Glutamatergic neuron (in vitro differentiated cells): ENCODE data around the gene CENPB. TPM values are rescaled to one million over a fixed set of nuclear protein-coding genes. Genes with fewer than 3 reads are reported as not detected.

Source experiments
- DNase-seq: peaks from one replicate; pipeline ENCODE4 v3.0.0; 2022
- H3K27ac Mint-ChIP-seq: one replicate; pipeline ENCODE4 v1.8.0; 2020; ENCODE audit warnings: mild to moderate bottlenecking, mixed read lengths, inconsistent platforms; ENCODE audit not compliant: unreplicated experiment
- H3K27me3 Mint-ChIP-seq: one replicate; pipeline ENCODE4 v1.8.0; 2020; ENCODE audit warnings: mild to moderate bottlenecking, moderate library complexity, mixed read lengths, inconsistent platforms; ENCODE audit not compliant: unreplicated experiment
- H3K36me3 Mint-ChIP-seq: one replicate; pipeline ENCODE4 v1.8.0; 2020; ENCODE audit warnings: mild to moderate bottlenecking, mixed read lengths, inconsistent platforms; ENCODE audit not compliant: unreplicated experiment
- H3K4me1 Mint-ChIP-seq: one replicate; pipeline ENCODE4 v1.8.0; 2020; ENCODE audit warnings: mild to moderate bottlenecking, low read depth, mixed read lengths, inconsistent platforms; ENCODE audit not compliant: unreplicated experiment
- H3K4me3 Mint-ChIP-seq: one replicate; pipeline ENCODE4 v1.8.0; 2020; ENCODE audit warnings: mild to moderate bottlenecking, mixed read lengths, inconsistent platforms; ENCODE audit not compliant: unreplicated experiment
- H3K9me3 Mint-ChIP-seq: one replicate; pipeline ENCODE4 v1.8.0; 2020; ENCODE audit warnings: mild to moderate bottlenecking, moderate library complexity, mixed read lengths, inconsistent platforms; ENCODE audit not compliant: unreplicated experiment
- total RNA-seq: library from RNA; stranded (reverse); fragmentation: NEBNext Ultra II Directional; extraction: Animal tissue kit (Norgen Biotek cat#: 25700); gene quantifications from one replicate; pipeline ENCODE4 v1.2.1, GENCODE V29; 2021; ENCODE audit not compliant: unreplicated experiment
- TF ChIP-seq, protein P1 (sequence below): fragments of 200-600 bp; sonication (generic); IDR thresholded peaks from one replicate; pipeline ENCODE4 v1.5.0; 2021; ENCODE audit not compliant: partially characterized antibody, unreplicated experiment

Gene CENPB
- total RNA-seq, 1 donor from 2014 or later, result 47.1 TPM

GRCh38 chr20:3788685-3789155 lies 2.2 kb upstream of the CENPB start:
- TF ChIP-seq, protein P1, sequence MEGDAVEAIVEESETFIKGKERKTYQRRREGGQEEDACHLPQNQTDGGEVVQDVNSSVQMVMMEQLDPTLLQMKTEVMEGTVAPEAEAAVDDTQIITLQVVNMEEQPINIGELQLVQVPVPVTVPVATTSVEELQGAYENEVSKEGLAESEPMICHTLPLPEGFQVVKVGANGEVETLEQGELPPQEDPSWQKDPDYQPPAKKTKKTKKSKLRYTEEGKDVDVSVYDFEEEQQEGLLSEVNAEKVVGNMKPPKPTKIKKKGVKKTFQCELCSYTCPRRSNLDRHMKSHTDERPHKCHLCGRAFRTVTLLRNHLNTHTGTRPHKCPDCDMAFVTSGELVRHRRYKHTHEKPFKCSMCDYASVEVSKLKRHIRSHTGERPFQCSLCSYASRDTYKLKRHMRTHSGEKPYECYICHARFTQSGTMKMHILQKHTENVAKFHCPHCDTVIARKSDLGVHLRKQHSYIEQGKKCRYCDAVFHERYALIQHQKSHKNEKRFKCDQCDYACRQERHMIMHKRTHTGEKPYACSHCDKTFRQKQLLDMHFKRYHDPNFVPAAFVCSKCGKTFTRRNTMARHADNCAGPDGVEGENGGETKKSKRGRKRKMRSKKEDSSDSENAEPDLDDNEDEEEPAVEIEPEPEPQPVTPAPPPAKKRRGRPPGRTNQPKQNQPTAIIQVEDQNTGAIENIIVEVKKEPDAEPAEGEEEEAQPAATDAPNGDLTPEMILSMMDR, result no peak
- H3K4me1 Mint-ChIP-seq, result peaks cover 5% of the 10 kb centered on the region
- H3K27ac Mint-ChIP-seq, result no peak overlapping the region
- DNase-seq, result no peak
- H3K9me3 Mint-ChIP-seq, result peaks cover 2% of the 10 kb centered on the region
- H3K4me3 Mint-ChIP-seq, result peak overlapping the region; percentile 37
- no peaks in the 10 kb centered on the region for H3K36me3 Mint-ChIP-seq
- H3K27me3 Mint-ChIP-seq, result peaks cover 4% of the 10 kb centered on the region

DNA sequence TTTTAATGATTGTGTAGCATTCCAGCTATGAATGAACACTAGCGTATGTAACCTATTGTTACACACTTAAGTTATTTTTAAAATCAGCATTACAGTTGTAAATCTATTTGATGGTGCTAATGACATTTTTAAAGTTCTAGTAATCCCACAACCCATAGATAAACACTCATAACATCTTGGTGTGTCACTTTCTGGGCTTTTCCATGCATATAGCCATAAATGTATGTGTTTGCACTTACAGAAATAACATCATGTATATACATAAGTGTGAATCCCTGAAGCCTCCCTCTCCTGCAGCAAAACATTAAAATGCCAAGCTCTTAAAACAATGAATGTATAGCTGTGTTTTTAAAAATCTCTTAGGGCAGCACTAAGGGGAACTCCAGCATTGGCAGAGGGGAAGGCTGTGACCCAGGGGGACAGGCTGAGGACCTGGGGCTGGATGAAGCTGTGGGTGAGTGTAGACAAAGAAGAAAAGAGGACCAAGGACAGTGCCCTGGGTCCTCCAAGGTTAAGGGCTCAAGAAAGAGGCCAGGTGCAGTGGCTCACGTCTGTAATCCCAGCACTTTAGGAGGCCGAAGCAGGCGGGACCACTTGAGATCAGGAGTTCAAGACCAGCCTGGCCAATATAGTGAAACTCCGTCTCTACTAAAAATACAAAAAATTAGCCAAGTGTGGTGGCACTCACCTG lies 929 bp upstream of the CENPB start:
- Mint-ChIP-seq H3K27ac (no peak overlapping the region), H3K9me3 (peaks cover 2% of the 10 kb centered on the region), H3K36me3 (no peaks in the 10 kb centered on the region), H3K4me3 (peak overlapping the region; percentile 61), H3K27me3 (peaks cover 4% of the 10 kb centered on the region), H3K4me1 (peaks cover 5% of the 10 kb centered on the region)
- TF ChIP-seq, protein P1, result no peak
- no peak for DNase-seq

GRCh38 chr20:3786126-3786484 lies 435 bp downstream of the CENPB start:
- TF ChIP-seq, protein P1, result no peak
- peaks cover 5% of the 10 kb centered on the region for H3K9me3 Mint-ChIP-seq
- peak overlapping the region; percentile 89 for H3K4me3 Mint-ChIP-seq
- no peaks in the 10 kb centered on the region for H3K36me3 Mint-ChIP-seq
- peaks cover 5% of the 10 kb centered on the region for H3K4me1 Mint-ChIP-seq
- peak overlapping the region; percentile 82 for H3K27ac Mint-ChIP-seq
- peak; percentile 64 for DNase-seq
- H3K27me3 Mint-ChIP-seq, result peaks cover 4% of the 10 kb centered on the region

DNA sequence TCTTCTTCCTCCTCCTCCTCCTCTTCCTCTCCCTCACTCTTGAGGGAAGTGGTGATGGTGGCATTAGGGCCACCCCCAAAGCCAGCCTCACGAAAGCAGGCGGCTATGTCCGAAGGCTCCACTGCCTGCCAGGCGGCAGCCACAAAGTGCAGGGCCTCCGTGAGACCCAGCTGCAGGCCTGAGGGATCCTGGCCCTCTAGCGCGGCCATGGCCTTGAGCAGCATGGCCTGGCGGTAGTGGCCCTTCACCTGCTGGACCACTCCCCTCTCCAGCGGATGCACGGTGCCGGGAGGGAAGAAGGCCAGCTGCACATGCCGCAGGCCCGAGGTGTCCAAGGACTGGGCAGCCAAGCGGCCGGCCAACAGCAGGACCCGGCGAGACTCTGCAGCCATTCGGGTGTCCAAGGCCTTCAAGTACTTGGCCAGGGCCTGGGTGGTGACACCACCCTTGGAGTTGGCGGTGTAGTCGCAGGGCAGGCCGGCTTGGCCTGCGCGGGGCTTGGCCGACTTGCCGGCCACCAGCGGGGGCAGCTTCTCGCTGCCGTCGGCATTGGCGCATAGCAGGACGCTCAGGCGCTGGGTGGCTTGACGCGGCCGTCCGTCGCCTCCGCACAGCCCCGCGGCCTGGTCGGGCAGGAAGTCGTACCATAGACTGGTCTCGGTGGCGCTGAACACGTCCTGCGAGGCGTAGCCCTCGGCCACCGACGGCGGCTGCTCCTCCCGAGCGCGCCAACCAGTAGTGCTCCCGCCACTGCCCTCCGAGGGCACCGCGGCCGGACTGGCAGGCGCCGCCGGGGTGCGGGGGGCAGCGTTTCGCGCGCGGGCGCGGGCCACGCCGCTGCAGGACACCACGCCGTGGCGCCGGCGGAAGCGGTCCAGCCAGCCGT lies 1.1 kb downstream of the CENPB start:
- DNase-seq, result no peak
- Mint-ChIP-seq H3K27me3 (peaks cover 8% of the 10 kb centered on the region), H3K4me3 (no peak overlapping the region), H3K36me3 (no peaks in the 10 kb centered on the region), H3K27ac (no peak overlapping the region), H3K9me3 (peaks cover 5% of the 10 kb centered on the region), H3K4me1 (peaks cover 10% of the 10 kb centered on the region)
- TF ChIP-seq, protein P1, result no peak

DNA sequence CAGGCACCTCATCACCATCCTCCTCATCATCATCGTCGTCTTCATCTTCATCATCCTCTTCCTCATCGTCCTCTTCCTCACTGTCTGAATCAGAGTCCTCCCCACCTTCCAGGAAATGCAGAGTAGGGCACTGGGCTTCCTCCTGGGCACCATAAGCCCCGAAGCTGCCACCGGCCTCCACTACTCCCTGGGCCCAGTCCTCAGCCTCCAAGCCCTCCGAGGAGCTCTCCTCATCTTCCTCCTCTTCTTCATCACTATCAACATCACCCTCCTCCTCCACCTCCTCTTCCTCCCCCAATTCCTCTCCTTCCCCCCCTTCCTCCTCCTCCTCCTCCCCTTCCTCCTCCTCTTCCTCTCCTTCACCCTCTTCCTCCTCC lies 1.7 kb downstream of the CENPB start:
- H3K27ac Mint-ChIP-seq, result no peak overlapping the region
- peaks cover 11% of the 10 kb centered on the region for H3K4me1 Mint-ChIP-seq
- no peaks in the 10 kb centered on the region for H3K36me3 Mint-ChIP-seq
- TF ChIP-seq, protein P1, result no peak
- H3K27me3 Mint-ChIP-seq, result peaks cover 10% of the 10 kb centered on the region
- no peak for DNase-seq
- peak overlapping the region; percentile 59 for H3K4me3 Mint-ChIP-seq
- H3K9me3 Mint-ChIP-seq, result peaks cover 5% of the 10 kb centered on the region
